ENCODE results near the gene AKAP17A.
"Not testable (repeated sequence)": the region's sequence is repeated elsewhere in the genome, so short reads cannot be mapped to it uniquely, and the experiment has no call there.

The AKAP17A gene, protein sequence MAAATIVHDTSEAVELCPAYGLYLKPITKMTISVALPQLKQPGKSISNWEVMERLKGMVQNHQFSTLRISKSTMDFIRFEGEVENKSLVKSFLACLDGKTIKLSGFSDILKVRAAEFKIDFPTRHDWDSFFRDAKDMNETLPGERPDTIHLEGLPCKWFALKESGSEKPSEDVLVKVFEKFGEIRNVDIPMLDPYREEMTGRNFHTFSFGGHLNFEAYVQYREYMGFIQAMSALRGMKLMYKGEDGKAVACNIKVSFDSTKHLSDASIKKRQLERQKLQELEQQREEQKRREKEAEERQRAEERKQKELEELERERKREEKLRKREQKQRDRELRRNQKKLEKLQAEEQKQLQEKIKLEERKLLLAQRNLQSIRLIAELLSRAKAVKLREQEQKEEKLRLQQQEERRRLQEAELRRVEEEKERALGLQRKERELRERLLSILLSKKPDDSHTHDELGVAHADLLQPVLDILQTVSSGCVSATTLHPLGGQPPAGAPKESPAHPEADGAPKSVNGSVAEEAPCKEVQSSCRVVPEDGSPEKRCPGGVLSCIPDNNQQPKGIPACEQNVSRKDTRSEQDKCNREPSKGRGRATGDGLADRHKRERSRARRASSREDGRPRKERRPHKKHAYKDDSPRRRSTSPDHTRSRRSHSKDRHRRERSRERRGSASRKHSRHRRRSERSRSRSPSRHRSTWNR

DNA sequence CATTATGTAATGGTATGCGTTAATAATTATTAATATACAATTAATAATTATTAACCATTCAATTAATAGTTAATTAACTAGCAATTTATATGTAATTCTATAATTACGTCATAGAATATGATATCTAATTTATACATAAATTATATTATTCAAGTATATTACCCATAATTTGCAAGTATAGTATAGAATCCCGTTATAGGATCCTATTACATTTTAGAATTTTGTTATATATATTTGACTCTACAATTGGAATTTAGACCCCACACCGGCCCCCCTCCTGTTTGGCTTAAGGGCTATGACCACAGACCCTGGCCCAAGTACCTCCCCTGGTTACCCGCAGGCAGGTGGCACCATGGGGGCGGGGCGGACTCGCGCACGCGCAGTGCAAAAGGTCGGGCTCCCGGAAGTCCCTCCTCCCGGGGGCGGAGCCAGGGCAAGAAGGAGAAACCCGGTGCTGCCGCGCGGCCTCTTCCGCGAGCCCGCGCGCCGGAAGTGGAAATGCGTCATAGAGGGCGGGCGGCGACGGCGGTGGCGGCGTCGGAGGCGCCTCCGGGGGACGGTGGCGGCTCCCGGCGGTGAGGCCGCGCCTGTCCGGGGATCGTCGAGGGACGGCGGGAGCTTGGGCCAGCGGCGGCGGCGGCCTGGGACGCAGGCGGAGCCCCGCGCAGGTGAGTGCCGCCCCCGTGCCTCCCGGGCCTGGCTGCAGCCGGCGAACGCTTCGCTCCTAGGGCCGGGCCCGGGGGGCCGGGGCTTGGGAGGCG lies at the start of gene AKAP17A:
TSS of gene AKAP17A (plus strand) at position 503 of the 761 bp plus-strand sequence. CDS start 1,859 bp downstream, outside the sequence.
- Histone ChIP-seq H3K36me3 (ENCODE audit: insufficient read depth, low read length) (peaks cover 32% of the 10 kb centered on the region), H3K4me3 (ENCODE audit: low read depth in 1 of 2, low read length in 2 of 2) (peak within 1 kb of the TSS; percentile 85 to 89), H3K9ac (ENCODE audit: low read length) (peak within 1 kb of the TSS; percentile 80), H3K27ac (ENCODE audit: low read depth, low read length) (peak within 1 kb of the TSS; percentile 63), H3K4me1 (ENCODE audit: insufficient read depth, low read length) (peaks cover 13% of the 10 kb centered on the region), H3K9me3 (ENCODE audit: low read length) (no peaks in the 10 kb centered on the region), H3K27me3 (ENCODE audit: control insufficient read depth in 1 of 2, insufficient read depth in 2 of 2, low read length in 2 of 2) (no peaks in the 10 kb centered on the region)

DNA sequence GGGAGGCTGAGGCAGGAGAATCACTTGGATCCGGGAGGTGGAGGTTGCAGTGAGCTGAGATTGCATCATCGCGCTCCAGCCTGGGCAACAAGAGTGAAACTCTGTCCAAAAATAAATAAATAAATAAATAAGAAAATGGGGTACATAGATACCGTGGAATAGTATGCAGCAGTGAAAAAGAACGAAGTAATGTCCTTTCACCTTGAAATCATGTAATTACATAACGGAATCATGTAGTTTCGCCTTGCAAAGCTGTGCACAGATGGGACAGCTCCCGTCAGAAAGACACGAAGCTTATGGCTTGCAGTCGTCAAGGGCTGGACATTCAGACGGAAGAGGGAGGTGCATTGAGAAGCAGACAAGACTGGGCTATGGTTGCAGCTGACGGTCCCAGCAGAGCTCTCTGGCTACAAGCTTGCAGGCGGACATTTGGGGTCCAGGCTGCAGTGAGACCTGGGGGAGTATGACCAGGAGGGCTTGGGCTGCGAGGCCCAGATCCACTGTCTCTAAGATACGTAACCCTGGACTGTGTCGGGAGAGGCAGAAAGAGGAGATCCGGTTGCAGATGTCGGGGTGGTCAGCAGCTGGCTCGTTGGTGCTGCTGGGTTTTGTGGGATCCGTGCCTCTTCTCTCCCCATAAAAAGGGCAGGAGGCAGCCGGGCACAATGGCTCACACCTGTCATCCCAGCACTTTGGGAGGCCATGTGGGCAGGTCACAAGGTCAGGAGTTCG lies 48.2 kb upstream of the AKAP17A start:
- no peaks in the 10 kb centered on the region for H3K36me3 ChIP-seq (ENCODE audit: insufficient read depth, low read length)
- no peaks in the 10 kb centered on the region for H3K27me3 ChIP-seq (ENCODE audit: control insufficient read depth in 1 of 2, insufficient read depth in 2 of 2, low read length in 2 of 2)
- H3K27ac ChIP-seq (ENCODE audit: low read depth, low read length), result no peak overlapping the region
- H3K4me1 ChIP-seq (ENCODE audit: insufficient read depth, low read length), result no peaks in the 10 kb centered on the region
- no peak overlapping the region for H3K4me3 ChIP-seq (ENCODE audit: low read depth in 1 of 2, low read length in 2 of 2)
- no peaks in the 10 kb centered on the region for H3K9me3 ChIP-seq (ENCODE audit: low read length)
- no peak overlapping the region for H3K9ac ChIP-seq (ENCODE audit: low read length)

DNA sequence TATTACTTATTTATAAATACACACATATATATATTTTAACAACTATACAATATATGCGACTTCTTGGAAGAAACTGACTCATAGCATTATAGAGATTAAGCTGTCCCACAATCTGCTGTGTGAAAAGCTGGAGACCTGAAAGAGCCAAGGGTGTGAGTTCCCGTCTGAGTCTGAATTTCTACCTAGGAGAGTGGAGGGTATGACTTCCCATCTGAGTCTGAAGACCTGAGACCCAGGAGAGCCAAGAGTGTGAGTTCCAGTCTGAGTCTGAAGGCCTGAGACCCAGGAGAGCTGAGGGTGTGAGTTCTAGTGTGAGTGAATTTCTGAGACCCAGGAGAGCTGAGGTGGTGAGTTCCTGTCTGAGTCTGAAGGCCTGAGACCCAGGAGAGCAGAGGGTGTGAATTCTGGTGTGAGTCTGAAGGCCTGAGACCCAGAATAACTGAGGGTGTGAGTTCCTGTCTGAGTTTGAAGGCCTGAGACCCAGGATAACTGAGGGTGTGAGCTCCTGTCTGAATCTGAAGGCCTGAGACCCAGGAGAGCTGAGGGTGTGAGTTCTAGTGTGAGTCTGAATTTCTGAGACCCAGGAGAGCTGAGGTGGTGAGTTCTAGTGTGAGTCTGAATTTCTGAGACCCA lies 45.5 kb upstream of the AKAP17A start:
- no peak overlapping the region for H3K9ac ChIP-seq (ENCODE audit: low read length)
- no peak overlapping the region for H3K27ac ChIP-seq (ENCODE audit: low read depth, low read length)
- H3K9me3 ChIP-seq (ENCODE audit: low read length), result no peaks in the 10 kb centered on the region
- no peaks in the 10 kb centered on the region for H3K4me1 ChIP-seq (ENCODE audit: insufficient read depth, low read length)
- H3K27me3 ChIP-seq (ENCODE audit: control insufficient read depth in 1 of 2, insufficient read depth in 2 of 2, low read length in 2 of 2), result no peaks in the 10 kb centered on the region
- H3K4me3 ChIP-seq (ENCODE audit: low read depth in 1 of 2, low read length in 2 of 2), result no peak overlapping the region
- H3K36me3 ChIP-seq (ENCODE audit: insufficient read depth, low read length), result no peaks in the 10 kb centered on the region

DNA sequence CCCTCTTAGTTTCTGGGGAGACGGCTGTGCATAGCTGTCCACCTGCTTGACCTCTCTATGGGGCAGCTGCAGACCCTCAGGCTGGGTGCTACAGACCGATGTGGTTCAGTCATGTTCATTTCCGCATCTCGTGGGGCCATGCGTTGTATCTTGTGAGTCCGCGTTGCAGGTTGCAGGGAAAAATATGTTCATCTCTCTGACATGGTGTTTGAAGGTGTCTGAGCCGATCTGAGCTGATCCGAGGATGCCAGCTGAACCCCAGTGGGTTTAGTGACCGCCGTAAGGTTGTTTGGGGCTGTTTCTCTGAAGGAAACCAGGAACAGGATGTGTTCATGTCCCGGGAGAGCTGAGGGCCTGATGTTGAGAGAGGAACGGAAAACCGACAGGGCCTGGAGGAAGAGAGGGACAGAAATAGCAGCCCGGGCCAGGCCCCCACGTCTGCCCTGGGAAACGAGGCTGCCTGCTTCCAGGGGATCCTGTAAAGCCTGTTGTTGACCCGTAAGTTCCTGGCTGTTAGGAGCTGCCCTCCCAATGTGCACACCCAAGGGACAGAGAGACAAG lies 44.6 kb upstream of the AKAP17A start:
- H3K27ac ChIP-seq (ENCODE audit: low read depth, low read length), result no peak overlapping the region
- H3K27me3 ChIP-seq (ENCODE audit: control insufficient read depth in 1 of 2, insufficient read depth in 2 of 2, low read length in 2 of 2), result no peaks in the 10 kb centered on the region
- no peak overlapping the region for H3K4me3 ChIP-seq (ENCODE audit: low read depth in 1 of 2, low read length in 2 of 2)
- H3K9ac ChIP-seq (ENCODE audit: low read length), result no peak overlapping the region
- no peaks in the 10 kb centered on the region for H3K4me1 ChIP-seq (ENCODE audit: insufficient read depth, low read length)
- H3K36me3 ChIP-seq (ENCODE audit: insufficient read depth, low read length), result no peaks in the 10 kb centered on the region
- no peaks in the 10 kb centered on the region for H3K9me3 ChIP-seq (ENCODE audit: low read length)

DNA sequence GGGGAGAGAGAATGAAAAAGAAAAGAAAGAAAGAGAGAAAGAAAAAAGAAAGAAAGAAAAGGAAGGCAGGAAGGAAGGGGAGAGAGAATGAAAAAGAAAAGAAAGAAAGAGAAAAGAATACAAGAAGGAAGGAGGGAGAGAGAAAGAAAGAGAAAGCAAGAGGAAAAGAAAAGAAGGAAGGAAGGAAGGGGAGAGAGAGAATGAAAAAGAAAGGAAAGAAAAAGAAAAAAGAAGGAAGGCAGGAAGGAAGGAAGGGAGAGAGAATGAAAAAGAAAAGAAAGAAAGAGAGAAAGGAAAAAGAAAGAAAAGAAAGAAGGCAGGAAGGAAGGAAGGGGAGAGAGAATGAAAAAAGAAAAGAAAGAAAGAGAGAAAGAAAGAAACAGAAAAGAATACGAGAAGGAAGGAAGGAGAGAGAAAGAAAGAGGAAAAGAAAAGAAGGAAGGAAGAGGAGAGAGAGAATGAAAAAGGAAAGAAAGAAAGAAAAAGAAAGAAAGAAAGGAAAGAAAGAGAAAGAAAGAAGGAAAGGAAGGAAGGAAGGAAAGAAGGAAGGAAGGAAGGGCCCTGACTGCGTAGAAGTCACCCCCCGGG lies 39.4 kb upstream of the AKAP17A start:
- H3K9me3 ChIP-seq (ENCODE audit: low read length), result no peaks in the 10 kb centered on the region
- no peak overlapping the region for H3K9ac ChIP-seq (ENCODE audit: low read length)

DNA sequence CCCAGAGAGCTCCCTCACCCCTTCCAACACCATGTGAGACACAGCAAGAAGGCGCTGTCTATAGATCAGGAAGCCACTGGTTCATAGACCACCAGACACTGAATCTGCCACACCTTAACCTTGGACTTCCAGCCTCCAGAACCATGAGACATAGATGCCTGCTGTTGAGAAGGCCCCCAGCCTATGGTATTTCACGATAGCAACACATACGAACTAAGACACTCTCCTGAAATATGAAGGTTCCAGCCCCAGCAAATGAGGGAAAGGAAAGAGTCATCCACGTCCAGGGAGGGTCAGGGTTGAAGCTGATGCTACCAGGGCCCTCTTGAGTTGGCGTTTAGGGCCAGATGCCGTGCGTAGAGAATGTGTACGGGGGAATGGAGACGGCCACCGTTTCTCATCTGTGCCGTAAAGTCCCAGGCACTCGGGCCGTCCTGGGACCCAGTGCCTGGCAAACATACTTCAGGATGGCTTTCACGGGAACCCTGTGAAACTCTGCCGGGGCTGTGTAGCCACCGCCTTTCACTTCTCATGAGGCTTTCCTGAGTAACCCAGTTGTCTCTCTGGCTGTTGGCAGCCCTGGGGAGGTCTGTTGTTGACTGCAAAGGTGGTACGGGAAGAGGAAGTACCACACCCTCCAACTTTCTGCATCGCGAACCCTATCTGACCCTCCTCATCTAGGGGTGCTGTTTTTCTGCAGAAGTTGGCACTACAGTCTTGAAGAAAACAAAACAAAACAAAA lies 36.8 kb upstream of the AKAP17A start:
- H3K4me1 ChIP-seq (ENCODE audit: insufficient read depth, low read length), result no peaks in the 10 kb centered on the region
- H3K4me3 ChIP-seq (ENCODE audit: low read depth in 1 of 2, low read length in 2 of 2), result no peak overlapping the region
- H3K27me3 ChIP-seq (ENCODE audit: control insufficient read depth in 1 of 2, insufficient read depth in 2 of 2, low read length in 2 of 2), result no peaks in the 10 kb centered on the region
- H3K9me3 ChIP-seq (ENCODE audit: low read length), result no peaks in the 10 kb centered on the region
- no peak overlapping the region for H3K9ac ChIP-seq (ENCODE audit: low read length)
- no peaks in the 10 kb centered on the region for H3K36me3 ChIP-seq (ENCODE audit: insufficient read depth, low read length)
- H3K27ac ChIP-seq (ENCODE audit: low read depth, low read length), result no peak overlapping the region

More for the DNA sequence above, 39.4 kb upstream of the AKAP17A start:
- H3K36me3 ChIP-seq (ENCODE audit: insufficient read depth, low read length), result no peaks in the 10 kb centered on the region
- no peaks in the 10 kb centered on the region for H3K27me3 ChIP-seq (ENCODE audit: control insufficient read depth in 1 of 2, insufficient read depth in 2 of 2, low read length in 2 of 2)
- no peak overlapping the region for H3K4me3 ChIP-seq (ENCODE audit: low read depth in 1 of 2, low read length in 2 of 2)
- H3K27ac ChIP-seq (ENCODE audit: low read depth, low read length), result no peak overlapping the region
- H3K4me1 ChIP-seq (ENCODE audit: insufficient read depth, low read length), result no peaks in the 10 kb centered on the region

DNA sequence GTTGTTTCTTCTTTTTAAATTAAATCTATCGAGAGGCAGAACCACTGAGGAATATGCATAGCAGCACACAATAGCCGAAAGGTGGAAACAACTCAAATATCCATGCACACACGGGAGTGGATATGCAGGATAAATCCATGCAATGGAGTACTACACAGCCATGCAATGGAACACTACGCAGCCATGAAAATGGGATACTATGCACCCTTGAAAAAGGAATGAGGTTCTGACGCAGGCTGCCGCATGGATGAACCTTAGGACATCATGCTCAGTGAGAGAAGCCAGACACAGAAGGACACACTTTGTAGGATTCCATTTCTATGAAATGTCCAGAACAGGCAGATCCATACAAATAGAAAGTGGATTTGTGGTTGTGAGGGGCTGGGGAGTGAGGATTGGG lies 36.0 kb upstream of the AKAP17A start:
- Histone ChIP-seq H3K9ac (ENCODE audit: low read length) (no peak overlapping the region), H3K4me3 (ENCODE audit: low read depth in 1 of 2, low read length in 2 of 2) (no peak overlapping the region), H3K27ac (ENCODE audit: low read depth, low read length) (no peak overlapping the region)

DNA sequence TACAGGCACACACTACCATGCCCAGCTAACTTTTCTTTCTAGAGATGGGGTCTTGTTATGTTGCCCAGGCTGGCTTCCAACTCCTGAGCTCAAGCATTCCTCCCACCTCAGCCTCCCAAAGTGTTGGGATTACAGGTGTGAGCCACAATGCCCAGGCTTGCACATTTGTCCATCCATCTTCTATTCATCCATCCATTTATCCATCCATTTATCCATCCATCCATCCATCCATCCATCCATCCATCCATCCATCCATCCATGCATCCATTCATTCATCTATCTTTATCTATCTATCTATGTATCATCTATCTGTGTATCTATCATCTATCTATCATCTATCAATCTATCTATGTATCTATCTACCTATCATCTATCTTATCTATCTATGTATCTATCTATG lies 34.0 kb upstream of the AKAP17A start:
- not testable (repeated sequence) for H3K4me1 ChIP-seq (ENCODE audit: insufficient read depth, low read length); H3K9me3 ChIP-seq (ENCODE audit: low read length); H3K36me3 ChIP-seq (ENCODE audit: insufficient read depth, low read length); H3K27me3 ChIP-seq (ENCODE audit: control insufficient read depth in 1 of 2, insufficient read depth in 2 of 2, low read length in 2 of 2); H3K4me3 ChIP-seq (ENCODE audit: low read depth in 1 of 2, low read length in 2 of 2); H3K27ac ChIP-seq (ENCODE audit: low read depth, low read length); H3K9ac ChIP-seq (ENCODE audit: low read length)

More for the DNA sequence above, 36.0 kb upstream of the AKAP17A start:
- Histone ChIP-seq H3K9me3 (ENCODE audit: low read length) (no peaks in the 10 kb centered on the region), H3K36me3 (ENCODE audit: insufficient read depth, low read length) (no peaks in the 10 kb centered on the region), H3K27me3 (ENCODE audit: control insufficient read depth in 1 of 2, insufficient read depth in 2 of 2, low read length in 2 of 2) (no peaks in the 10 kb centered on the region), H3K4me1 (ENCODE audit: insufficient read depth, low read length) (no peaks in the 10 kb centered on the region)

DNA sequence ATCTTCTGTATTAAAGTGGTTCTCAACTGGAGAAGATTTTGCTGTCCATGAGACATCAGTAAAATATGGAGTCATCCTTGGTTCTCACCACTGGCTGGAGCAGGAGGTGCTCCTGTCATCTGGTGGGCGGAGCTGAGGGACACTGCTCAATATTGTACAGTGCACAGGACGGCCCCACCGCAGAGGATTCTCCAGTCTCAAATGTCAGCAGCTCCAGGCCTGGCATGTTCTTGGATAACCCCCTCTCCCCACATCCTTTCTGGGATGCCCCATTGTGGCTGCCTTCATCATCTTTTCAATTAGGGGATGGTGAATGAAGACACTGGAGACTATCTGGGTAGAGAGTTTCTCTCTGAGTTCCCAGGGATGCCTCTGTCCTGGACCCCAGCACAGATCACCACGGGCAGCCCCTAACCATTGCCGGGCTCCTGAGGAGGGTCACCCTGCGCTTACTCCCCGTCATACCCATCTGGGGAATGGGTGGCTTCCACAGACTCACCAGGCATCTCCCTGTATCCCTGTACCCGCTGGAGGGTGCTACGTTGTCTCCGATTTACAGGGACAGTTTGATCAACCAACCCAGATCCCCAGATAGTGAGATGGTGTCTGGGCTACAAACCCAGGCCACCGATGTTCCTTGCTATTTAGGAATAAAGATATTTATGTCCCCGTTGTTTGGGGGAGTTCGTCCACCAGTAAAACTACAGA lies 32.5 kb upstream of the AKAP17A start:
- no peak overlapping the region for H3K27ac ChIP-seq (ENCODE audit: low read depth, low read length)
- no peaks in the 10 kb centered on the region for H3K27me3 ChIP-seq (ENCODE audit: control insufficient read depth in 1 of 2, insufficient read depth in 2 of 2, low read length in 2 of 2)

More for the DNA sequence above, 32.5 kb upstream of the AKAP17A start:
- Histone ChIP-seq H3K9me3 (ENCODE audit: low read length) (no peaks in the 10 kb centered on the region), H3K4me3 (ENCODE audit: low read depth in 1 of 2, low read length in 2 of 2) (no peak overlapping the region), H3K36me3 (ENCODE audit: insufficient read depth, low read length) (no peaks in the 10 kb centered on the region), H3K4me1 (ENCODE audit: insufficient read depth, low read length) (no peaks in the 10 kb centered on the region), H3K9ac (ENCODE audit: low read length) (no peak overlapping the region)

All from muscle layer of colon (tissue), 2 donors.